GM13977 (cell line): ENCODE data around the gene ARL15.

Experiments used
- DNase-seq: peaks from one replicate; pipeline ENCODE4 v3.0.0; 2012; ENCODE audit warnings: low spot score
- in situ Hi-C: fragments of 300-500 bp; cut with MboI; formaldehyde crosslinking; loops from one replicate; pipeline ENCODE4 v1.12.0; 2022; ENCODE audit warnings: low sequenced_read_pairs, low pct_unique_long_range_greater_than_20kb, mixed read lengths, inconsistent platforms; ENCODE audit not compliant: unreplicated experiment
- TF ChIP-seq, protein P1 (sequence below): IDR thresholded peaks from 2 replicates; pipeline ENCODE4 v1.5.1; 2012; ENCODE audit warnings: mild to moderate bottlenecking, control low read depth; ENCODE audit not compliant: insufficient read depth; ENCODE audit errors: extremely low read depth, missing control alignments

The ARL15 gene

GRCh38 chr5:54165687-54166086, 144.7 kb downstream of the ARL15 start:
- TF ChIP-seq, protein P1, sequence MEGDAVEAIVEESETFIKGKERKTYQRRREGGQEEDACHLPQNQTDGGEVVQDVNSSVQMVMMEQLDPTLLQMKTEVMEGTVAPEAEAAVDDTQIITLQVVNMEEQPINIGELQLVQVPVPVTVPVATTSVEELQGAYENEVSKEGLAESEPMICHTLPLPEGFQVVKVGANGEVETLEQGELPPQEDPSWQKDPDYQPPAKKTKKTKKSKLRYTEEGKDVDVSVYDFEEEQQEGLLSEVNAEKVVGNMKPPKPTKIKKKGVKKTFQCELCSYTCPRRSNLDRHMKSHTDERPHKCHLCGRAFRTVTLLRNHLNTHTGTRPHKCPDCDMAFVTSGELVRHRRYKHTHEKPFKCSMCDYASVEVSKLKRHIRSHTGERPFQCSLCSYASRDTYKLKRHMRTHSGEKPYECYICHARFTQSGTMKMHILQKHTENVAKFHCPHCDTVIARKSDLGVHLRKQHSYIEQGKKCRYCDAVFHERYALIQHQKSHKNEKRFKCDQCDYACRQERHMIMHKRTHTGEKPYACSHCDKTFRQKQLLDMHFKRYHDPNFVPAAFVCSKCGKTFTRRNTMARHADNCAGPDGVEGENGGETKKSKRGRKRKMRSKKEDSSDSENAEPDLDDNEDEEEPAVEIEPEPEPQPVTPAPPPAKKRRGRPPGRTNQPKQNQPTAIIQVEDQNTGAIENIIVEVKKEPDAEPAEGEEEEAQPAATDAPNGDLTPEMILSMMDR: no peak
- no peak for DNase-seq
- in situ Hi-C loops: no loop called here

DNA sequence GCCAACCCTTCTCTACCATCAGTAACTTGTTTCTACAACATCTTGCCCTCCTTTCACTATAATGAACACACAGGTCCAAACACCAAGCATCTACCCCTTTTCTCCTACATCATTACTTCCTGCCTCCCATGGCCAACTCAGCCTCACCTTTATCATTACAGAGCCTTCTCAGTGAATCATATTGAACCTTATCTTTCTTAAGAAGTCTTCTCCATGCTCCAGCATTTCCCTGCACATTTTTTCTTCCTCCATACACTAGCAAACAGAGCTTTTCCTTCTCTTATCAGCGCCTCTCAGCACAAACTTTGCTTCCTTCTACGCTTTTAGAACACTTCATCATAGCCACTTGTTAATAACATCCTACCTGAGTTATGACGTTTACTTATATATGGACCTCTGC, 148.2 kb downstream of the ARL15 start:
- in situ Hi-C loops: no loop called here
- no peak for DNase-seq
- TF ChIP-seq, protein P1: no peak

- in situ Hi-C loops: no loop called here
- no peak for DNase-seq
Measured at GRCh38 chr5:54160329-54160728, 150.0 kb downstream of the ARL15 start.

DNA sequence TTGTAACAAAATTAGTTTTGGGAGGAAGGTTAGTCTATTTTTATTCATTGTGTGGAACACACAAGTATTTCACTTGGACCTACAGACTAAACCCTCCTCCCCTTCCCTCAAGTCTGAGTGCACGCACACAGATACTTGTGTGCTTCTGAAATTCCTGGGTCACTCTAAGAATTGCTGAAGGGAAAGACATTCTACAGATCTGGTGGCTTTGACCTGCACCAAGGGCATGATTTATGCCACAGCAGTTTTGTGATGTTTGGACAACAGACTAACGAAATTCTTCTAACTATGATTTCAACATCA, 150.5 kb downstream of the ARL15 start:
- in situ Hi-C loops: no loop called here
- TF ChIP-seq, protein P1: no peak
- no peak for DNase-seq

More at GRCh38 chr5:54160329-54160728, 150.0 kb downstream of the ARL15 start:
- TF ChIP-seq, protein P1: no peak

GRCh38 chr5:54159153-54159892, 151.1 kb downstream of the ARL15 start:
- TF ChIP-seq, protein P1: peak; percentile 23
- no peak for DNase-seq
- in situ Hi-C loops: no loop called here

DNA sequence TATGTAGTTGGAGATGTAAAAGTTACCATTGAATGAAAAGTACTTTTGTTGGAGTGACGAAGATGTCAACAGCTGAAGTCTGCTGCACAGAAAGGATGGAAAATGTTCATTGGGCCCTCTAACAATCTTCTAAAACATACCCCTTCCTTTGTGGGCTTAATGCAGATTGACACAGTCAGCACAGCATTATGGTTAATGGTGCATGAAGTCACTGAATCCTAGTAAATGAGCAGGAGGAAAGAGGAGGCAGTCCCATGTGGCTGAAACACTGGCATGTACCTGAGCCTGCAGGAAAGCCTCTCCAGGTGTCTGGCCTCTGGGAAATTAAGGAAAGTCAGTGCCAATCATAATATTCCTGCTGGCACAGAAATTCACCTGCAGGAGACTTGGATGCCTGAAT, 153.8 kb downstream of the ARL15 start:
- no peak for DNase-seq
- TF ChIP-seq, protein P1: no peak
- in situ Hi-C loops: no loop called here
